Right atrium auricular region (tissue), 2 donors: ENCODE measurements around the gene RTL9. TPM values are rescaled to one million over a fixed set of nuclear protein-coding genes. Genes with fewer than 3 reads are reported as not detected.
A peak's percentile ranks its signal among the peaks of the same experiment; 100 is the strongest.
"Not testable (repeated sequence)": the region's sequence is repeated elsewhere in the genome, so short reads cannot be mapped to it uniquely, and the experiment has no call there.

Source experiments
- DNase-seq: peaks from one replicate; pipeline ENCODE4 v3.0.0-alpha.2; 2019; ENCODE audit warnings: low spot score
- H3K27ac ChIP-seq, 2 donors: fragments of 200-600 bp; sonication (generic); 1 replicate in 1 of 2; 2 replicates in 1 of 2; pipeline ENCODE4 v1.5.1; 2016 to 2019
- H3K27me3 ChIP-seq, 2 donors: fragments of 200-600 bp; sonication (generic); one replicate each; pipeline versions ENCODE4 v1.5.1 to v1.6.0; 2017 to 2019
- H3K36me3 ChIP-seq: fragments of 200-600 bp; sonication (generic); one replicate; pipeline ENCODE4 v1.5.1; 2016
- H3K4me1 ChIP-seq, 2 donors: fragments of 200-600 bp; sonication (generic); one replicate each; pipeline versions ENCODE4 v1.5.1 to v1.6.0; 2017 to 2019
- H3K4me3 ChIP-seq, 2 donors: fragments of 200-600 bp; sonication (generic); 1 replicate in 1 of 2; 2 replicates in 1 of 2; pipeline ENCODE4 v1.5.1; 2017 to 2019; ENCODE audit warnings: mild to moderate bottlenecking in 1 of 2, moderate library complexity in 1 of 2
- H3K9me3 ChIP-seq, 2 donors: fragments of 200-600 bp; sonication (generic); one replicate each; pipeline ENCODE4 v1.5.1; 2019
- total RNA-seq, 2 donors: library from RNA; depleted of rRNA; stranded (reverse); fragments of >200 nt; gene quantifications; one replicate each; pipeline ENCODE4 v1.1.0, GENCODE V29; 2016
- TF ChIP-seq, protein P1 (sequence below), 2 donors: fragments of 200-600 bp; sonication (generic); IDR thresholded peaks; one replicate each; pipeline ENCODE4 v1.5.1; 2019; ENCODE audit warnings: antibody characterized with exemption in 2 of 2

RTL9 gene
- total RNA-seq, 2 donors from 2014 or later: 0.41 to 0.67 TPM

DNA sequence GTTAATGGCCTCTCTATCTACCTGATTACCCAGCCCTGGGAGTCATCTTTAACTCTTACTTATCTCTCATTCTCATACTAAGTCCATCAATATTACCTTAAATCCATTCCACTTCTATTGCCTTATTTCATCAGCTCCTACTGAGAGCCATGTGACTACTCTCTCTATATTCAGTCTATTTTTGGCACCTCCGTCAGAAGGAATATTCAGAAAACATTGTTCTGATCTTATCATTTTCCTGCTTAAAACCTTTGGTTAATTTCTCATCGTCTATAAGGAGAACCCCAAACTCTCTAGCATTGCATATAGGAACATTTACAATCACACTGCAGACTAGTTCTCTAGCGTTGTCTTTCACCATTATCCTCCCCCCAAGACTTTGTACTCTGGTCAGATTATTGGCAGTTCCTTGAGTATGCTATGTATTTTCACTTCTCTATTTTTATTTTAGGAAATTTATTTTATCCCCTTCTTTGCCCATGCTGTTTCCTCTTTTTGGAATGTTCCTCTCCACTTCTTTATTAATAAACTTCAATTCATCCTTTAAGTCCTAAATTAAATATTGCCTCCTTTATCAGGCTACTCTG, 27.1 kb upstream of the RTL9 start:
- H3K4me1 ChIP-seq: no peaks in the 10 kb centered on the region
- H3K4me3 ChIP-seq: no peak overlapping the region
- H3K27ac ChIP-seq: no peak overlapping the region

GRCh38 chrX:110333458-110333857, 25.2 kb upstream of the RTL9 start:
- not testable (repeated sequence) for DNase-seq

More for the DNA sequence above, 27.1 kb upstream of the RTL9 start:
- DNase-seq: no peak
- TF ChIP-seq, protein P1, sequence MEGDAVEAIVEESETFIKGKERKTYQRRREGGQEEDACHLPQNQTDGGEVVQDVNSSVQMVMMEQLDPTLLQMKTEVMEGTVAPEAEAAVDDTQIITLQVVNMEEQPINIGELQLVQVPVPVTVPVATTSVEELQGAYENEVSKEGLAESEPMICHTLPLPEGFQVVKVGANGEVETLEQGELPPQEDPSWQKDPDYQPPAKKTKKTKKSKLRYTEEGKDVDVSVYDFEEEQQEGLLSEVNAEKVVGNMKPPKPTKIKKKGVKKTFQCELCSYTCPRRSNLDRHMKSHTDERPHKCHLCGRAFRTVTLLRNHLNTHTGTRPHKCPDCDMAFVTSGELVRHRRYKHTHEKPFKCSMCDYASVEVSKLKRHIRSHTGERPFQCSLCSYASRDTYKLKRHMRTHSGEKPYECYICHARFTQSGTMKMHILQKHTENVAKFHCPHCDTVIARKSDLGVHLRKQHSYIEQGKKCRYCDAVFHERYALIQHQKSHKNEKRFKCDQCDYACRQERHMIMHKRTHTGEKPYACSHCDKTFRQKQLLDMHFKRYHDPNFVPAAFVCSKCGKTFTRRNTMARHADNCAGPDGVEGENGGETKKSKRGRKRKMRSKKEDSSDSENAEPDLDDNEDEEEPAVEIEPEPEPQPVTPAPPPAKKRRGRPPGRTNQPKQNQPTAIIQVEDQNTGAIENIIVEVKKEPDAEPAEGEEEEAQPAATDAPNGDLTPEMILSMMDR (IDR thresholded peaks at IDR 0.05): no peak
- no peaks in the 10 kb centered on the region for H3K27me3 ChIP-seq
- H3K9me3 ChIP-seq: no peaks in the 10 kb centered on the region
- H3K36me3 ChIP-seq: no peaks in the 10 kb centered on the region

GRCh38 chrX:110338935-110339334, 19.7 kb upstream of the RTL9 start:
- Histone ChIP-seq H3K4me3 (no peak overlapping the region), H3K36me3 (no peaks in the 10 kb centered on the region), H3K9me3 (no peaks in the 10 kb centered on the region), H3K27ac (no peak overlapping the region), H3K4me1 (no peaks in the 10 kb centered on the region), H3K27me3 (no peaks in the 10 kb centered on the region)
- TF ChIP-seq, protein P1 (IDR thresholded peaks at IDR 0.05): no peak
- DNase-seq: no peak

More at GRCh38 chrX:110333458-110333857, 25.2 kb upstream of the RTL9 start:
- H3K4me3 ChIP-seq, H3K27ac ChIP-seq, H3K4me1 ChIP-seq, H3K9me3 ChIP-seq, H3K36me3 ChIP-seq, H3K27me3 ChIP-seq: not testable (repeated sequence)

- Histone ChIP-seq H3K9me3 (no peaks in the 10 kb centered on the region), H3K36me3 (no peaks in the 10 kb centered on the region), H3K27ac (no peak overlapping the region), H3K4me3 (no peak overlapping the region), H3K4me1 (no peaks in the 10 kb centered on the region), H3K27me3 (no peaks in the 10 kb centered on the region)
- TF ChIP-seq, protein P1 (IDR thresholded peaks at IDR 0.05): no peak
- no peak for DNase-seq
Observed at GRCh38 chrX:110341189-110342035, 17.2 kb upstream of the RTL9 start.

- TF ChIP-seq, protein P1 (IDR thresholded peaks at IDR 0.05): peak in 1 of 2 donors; percentile 20
- Histone ChIP-seq H3K36me3 (no peaks in the 10 kb centered on the region), H3K4me3 (no peak overlapping the region), H3K27ac (no peak overlapping the region), H3K27me3 (no peaks in the 10 kb centered on the region), H3K9me3 (no peaks in the 10 kb centered on the region), H3K4me1 (no peaks in the 10 kb centered on the region)
- DNase-seq: no peak
Observed at GRCh38 chrX:110346681-110347080, 12.0 kb upstream of the RTL9 start.

DNA sequence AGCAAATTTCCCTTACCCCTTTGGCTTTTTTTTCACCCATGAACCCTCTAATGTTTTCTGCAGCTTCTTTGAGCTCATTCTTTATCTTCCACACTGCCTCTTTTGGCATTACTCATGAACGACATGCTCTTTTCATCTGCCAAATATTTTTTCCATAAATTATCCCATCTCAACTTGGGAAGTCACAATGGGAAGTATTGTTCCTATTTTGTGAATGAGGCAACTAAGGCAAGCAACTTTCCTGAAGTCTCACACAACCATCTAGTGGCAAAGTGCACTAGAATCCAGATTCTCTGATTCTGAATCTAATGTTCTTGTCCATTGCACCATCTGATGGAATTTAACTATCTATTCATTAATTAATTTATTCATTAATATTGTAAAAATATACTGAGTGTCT, 625 bp downstream of the RTL9 start:
- peaks cover 0 to 7% of the 10 kb centered on the region in 2 donors for H3K9me3 ChIP-seq
- H3K36me3 ChIP-seq: no peaks in the 10 kb centered on the region
- no peak for DNase-seq
- no peaks in the 10 kb centered on the region for H3K4me1 ChIP-seq
- no peak overlapping the region for H3K27ac ChIP-seq
- no peak overlapping the region for H3K4me3 ChIP-seq
- TF ChIP-seq, protein P1 (IDR thresholded peaks at IDR 0.05): no peak
- no peaks in the 10 kb centered on the region for H3K27me3 ChIP-seq
